Stimulated activated naive CD8-positive, alpha-beta T cell treated with anti-CD3 and anti-CD28 coated beads, Interleukin-15, amount 100 ng/mL, for 72 hours (primary cell): Measurements from ENCODE around the gene FKBP2.

Source experiments
- ATAC-seq: fragments of 150-1000 bp; cut with Tn5 transposase; 2 replicates; pipeline ENCODE4 v1.10.0; 2021; ENCODE audit warnings: mild to moderate bottlenecking, moderate library complexity
- DNase-seq, 2 donors: peaks; one replicate each; pipeline ENCODE4 v3.0.0; 2021 to 2022
- H3K27ac Mint-ChIP-seq, 2 donors: one replicate each; pipeline ENCODE4 v1.8.0; 2022; ENCODE audit warnings: mild to moderate bottlenecking in 2 of 2, mixed read lengths in 2 of 2, moderate library complexity in 2 of 2
- H3K27me3 Mint-ChIP-seq: one replicate; pipeline ENCODE4 v1.8.0; 2022; ENCODE audit warnings: mixed read lengths
- H3K4me1 Mint-ChIP-seq: one replicate; pipeline ENCODE4 v1.8.0; 2022; ENCODE audit warnings: mild to moderate bottlenecking, mixed read lengths
- H3K4me3 Mint-ChIP-seq, 2 donors: one replicate each; pipeline ENCODE4 v1.8.0; 2022; ENCODE audit warnings: mild to moderate bottlenecking in 2 of 2, mixed read lengths in 2 of 2, moderate library complexity in 1 of 2
- H3K9me3 Mint-ChIP-seq, 2 donors: one replicate each; pipeline ENCODE4 v1.8.0; 2022; ENCODE audit warnings: mixed read lengths in 2 of 2

FKBP2 gene

GRCh38 chr11:64240435-64241240 is at the start of gene FKBP2:
TSS of gene FKBP2 (plus strand) at chr11:64241095. CDS start at chr11:64242388, 1,293 bp downstream.
- peak within 1 kb of the TSS; percentile 82 to 93 for H3K4me3 Mint-ChIP-seq
- H3K27me3 Mint-ChIP-seq: no peaks in the 10 kb centered on the region
- H3K9me3 Mint-ChIP-seq: no peaks in the 10 kb centered on the region
- ATAC-seq (peak; percentile 71), DNase-seq (peak; percentile 99)
- H3K27ac Mint-ChIP-seq: peak within 1 kb of the TSS; percentile 92 to 97
- peaks cover 78% of the 10 kb centered on the region for H3K4me1 Mint-ChIP-seq

GRCh38 chr11:64192434-64192833 is 48.5 kb upstream of the FKBP2 start:
- Mint-ChIP-seq H3K4me3 (no peak overlapping the region), H3K27ac (no peak overlapping the region), H3K27me3 (no peaks in the 10 kb centered on the region), H3K9me3 (no peaks in the 10 kb centered on the region), H3K4me1 (peaks cover 56% of the 10 kb centered on the region)
- ATAC-seq: no peak
- DNase-seq: no peak

GRCh38 chr11:64196626-64197025 is 44.3 kb upstream of the FKBP2 start:
- Mint-ChIP-seq H3K27ac (peak overlapping the region in 1 of 2 donors; percentile 27), H3K4me1 (peaks cover 35% of the 10 kb centered on the region), H3K9me3 (no peaks in the 10 kb centered on the region), H3K4me3 (no peak overlapping the region), H3K27me3 (no peaks in the 10 kb centered on the region)
- ATAC-seq (no peak), DNase-seq (no peak)

DNA sequence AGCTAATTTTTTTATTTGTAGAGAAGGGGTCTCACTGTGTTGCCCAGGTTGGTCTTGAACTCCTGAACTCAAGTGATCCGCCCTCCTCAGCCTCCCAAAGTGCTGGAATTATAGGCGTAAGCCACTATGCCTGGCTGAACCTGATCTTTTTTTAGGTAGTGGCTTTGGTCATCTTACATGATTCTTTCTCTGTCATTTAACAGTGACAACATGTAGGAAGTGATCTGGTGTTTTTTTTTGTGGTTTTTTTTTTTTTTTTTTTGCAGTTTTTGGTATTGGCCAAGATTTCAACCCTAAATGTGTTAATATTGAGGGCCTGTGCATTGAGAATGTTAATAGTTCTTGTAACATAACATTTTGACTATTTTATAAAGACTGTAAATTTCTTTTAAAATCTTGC is 42.4 kb upstream of the FKBP2 start:
- Mint-ChIP-seq H3K9me3 (no peaks in the 10 kb centered on the region), H3K27ac (no peak overlapping the region), H3K4me3 (no peak overlapping the region), H3K27me3 (no peaks in the 10 kb centered on the region), H3K4me1 (peaks cover 34% of the 10 kb centered on the region)
- DNase-seq: no peak
- no peak for ATAC-seq

DNA sequence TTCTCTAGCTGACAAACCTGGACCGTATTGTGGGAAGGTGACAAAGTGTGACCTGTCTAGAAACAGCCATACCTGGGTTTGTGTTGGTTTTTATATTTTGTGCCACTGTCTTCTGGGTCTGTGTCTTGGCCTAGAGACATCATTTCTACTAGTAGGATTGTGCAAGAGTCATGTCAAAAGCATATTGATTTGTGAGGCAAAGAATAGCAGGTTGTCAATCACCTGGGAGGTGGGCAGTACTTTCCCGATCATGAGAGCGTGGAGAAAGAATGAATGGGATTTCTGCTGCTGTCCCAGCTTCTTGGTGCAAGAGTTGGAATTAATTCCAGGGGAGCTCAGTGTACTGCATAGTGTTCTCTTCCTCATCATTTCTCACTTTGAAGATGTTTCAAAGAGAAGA is 39.4 kb upstream of the FKBP2 start:
- Mint-ChIP-seq H3K4me3 (no peak overlapping the region), H3K27me3 (no peaks in the 10 kb centered on the region), H3K27ac (no peak overlapping the region), H3K9me3 (no peaks in the 10 kb centered on the region), H3K4me1 (peaks cover 55% of the 10 kb centered on the region)
- no peak for ATAC-seq
- no peak for DNase-seq

- DNase-seq: no peak
- peak overlapping the region; percentile 19 to 48 for H3K27ac Mint-ChIP-seq
- no peak for ATAC-seq
- H3K4me1 Mint-ChIP-seq: peaks cover 53% of the 10 kb centered on the region
- H3K27me3 Mint-ChIP-seq: no peaks in the 10 kb centered on the region
- H3K9me3 Mint-ChIP-seq: no peaks in the 10 kb centered on the region
- no peak overlapping the region for H3K4me3 Mint-ChIP-seq
Measured at GRCh38 chr11:64202992-64203391, 37.9 kb upstream of the FKBP2 start.

DNA sequence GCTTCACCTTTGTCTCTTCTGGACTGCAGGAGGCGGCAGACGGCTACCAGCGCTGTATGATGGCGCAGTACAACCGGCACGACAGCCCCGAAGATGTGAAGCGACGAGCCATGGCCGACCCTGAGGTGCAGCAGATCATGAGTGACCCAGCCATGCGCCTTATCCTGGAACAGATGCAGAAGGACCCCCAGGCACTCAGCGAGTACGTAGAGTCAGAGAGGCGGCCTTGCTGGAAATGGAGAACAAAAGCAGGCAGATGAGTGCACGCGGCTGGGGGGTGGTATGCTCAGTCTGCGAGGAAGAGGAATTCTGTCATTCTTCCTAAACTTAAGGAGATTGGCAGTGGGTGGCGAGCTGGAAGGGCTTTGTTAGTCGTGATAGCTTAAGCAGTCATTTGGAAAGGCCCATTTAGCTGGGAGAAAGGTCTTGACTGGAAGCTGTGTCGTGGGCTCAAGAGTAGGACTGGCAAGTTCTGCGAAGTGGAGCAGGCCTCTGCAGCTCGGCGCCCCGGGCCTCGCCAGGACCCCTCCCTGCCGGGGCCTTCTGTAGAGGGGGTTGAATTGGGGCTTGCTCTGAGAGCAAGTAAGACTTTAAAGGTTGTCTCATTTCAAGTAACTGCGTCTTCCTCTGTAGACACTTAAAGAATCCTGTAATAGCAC is 37.3 kb upstream of the FKBP2 start:
- Mint-ChIP-seq H3K27me3 (no peaks in the 10 kb centered on the region), H3K4me3 (no peak overlapping the region), H3K4me1 (peaks cover 59% of the 10 kb centered on the region), H3K9me3 (no peaks in the 10 kb centered on the region), H3K27ac (peak overlapping the region; percentile 19 to 85)
- ATAC-seq (no peak), DNase-seq (no peak)

DNA sequence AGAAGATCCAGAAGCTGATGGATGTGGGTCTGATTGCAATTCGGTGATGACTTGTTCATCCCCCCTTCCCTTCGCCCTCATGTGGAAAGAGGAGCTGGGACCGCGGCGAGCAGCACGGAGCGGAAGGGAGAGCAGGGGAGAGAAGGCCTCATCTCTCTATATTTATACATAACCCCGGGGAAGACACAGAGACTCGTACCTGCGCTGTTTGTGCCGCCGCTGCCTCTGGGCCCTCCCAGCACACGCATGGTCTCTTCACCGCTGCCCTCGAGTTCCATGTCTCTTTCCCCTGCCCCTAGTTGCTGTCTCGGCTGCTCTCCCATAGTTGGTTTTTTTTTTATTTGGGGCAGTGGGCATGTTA is 36.8 kb upstream of the FKBP2 start:
- no peak for DNase-seq
- H3K27ac Mint-ChIP-seq: peak overlapping the region; percentile 52 to 85
- no peak for ATAC-seq
- H3K4me3 Mint-ChIP-seq: no peak overlapping the region
- peaks cover 64% of the 10 kb centered on the region for H3K4me1 Mint-ChIP-seq
- H3K27me3 Mint-ChIP-seq: no peaks in the 10 kb centered on the region
- no peaks in the 10 kb centered on the region for H3K9me3 Mint-ChIP-seq

DNA sequence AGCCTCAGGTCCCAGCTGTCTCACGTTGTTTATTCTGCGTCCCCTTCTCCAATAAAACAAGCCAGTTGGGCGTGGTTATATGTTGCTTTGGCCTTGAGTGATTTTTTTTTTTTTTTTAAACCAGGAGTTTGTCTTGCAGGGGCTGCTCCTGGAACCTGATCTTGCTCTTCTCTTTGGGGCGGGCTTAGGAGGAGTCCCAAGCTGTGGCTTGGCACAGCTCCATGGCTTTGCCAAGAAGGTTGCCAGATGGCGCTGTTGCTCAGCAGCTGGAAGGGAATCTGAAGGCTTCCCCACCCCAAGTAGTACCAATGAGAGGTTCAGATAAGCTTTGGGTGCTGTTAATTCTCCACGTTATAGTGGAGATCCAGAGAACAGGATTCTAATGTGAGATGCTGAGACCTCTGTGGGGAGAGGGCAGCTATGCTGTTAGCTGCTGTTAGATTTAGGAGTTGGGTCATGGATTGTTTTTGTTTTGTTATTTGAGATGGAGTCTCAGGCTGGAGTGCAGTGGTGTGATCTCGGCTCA is 36.4 kb upstream of the FKBP2 start:
- H3K27me3 Mint-ChIP-seq: no peaks in the 10 kb centered on the region
- H3K9me3 Mint-ChIP-seq: no peaks in the 10 kb centered on the region
- H3K4me3 Mint-ChIP-seq: peak overlapping the region; percentile 66 to 91
- ATAC-seq: peak; percentile 24
- H3K4me1 Mint-ChIP-seq: peaks cover 68% of the 10 kb centered on the region
- H3K27ac Mint-ChIP-seq: peak overlapping the region; percentile 52 to 85
- peak; percentile 61 to 79 for DNase-seq

DNA sequence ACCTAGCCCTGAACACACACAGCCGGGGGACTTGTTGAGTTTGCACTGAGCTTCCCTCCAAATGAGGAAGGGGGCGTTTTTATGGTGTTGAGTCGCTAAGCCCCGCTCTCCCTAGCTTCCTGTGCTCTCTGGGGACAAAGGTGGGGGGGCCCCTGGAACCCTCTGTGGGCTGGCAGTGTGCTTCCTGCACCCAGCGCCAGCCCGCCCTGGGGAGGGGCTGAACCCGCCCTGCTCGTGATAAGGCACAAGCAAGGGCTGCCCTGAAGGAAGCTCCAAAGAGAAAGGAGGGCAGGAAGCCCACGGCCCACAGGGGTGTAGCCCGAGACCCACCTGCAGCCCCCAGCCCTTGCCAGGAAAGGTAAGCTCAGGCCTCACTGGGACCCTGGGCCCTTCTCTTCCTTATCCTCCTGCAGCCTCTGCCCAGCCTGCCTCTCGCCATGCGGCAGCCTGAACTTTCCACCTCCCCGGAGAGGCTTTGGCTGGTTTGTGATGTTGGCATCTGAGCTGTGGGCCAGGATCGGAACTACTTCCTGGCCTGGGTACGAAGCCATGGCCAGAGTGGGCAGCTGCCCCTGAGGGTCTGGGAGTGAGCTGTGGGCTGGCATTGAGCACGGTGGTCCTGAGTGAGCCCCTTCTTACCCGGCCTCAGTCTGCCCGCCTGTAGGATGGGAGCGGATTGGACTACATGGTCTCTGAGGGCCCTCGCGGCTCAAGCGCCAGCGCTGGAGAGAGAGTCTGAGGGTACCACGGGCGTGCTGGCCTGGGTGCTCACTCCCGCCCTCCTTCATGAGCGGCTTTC is 34.2 kb upstream of the FKBP2 start, which contains the start of gene FERMT3:
Gene FERMT3, plus strand, starts transcription at position 265 of the 799 bp plus-strand sequence. CDS start 644 bp downstream, outside the sequence.
- DNase-seq: peak; percentile 57 to 85
- Mint-ChIP-seq H3K27ac (peak within 1 kb of the TSS; percentile 97), H3K4me1 (peaks cover 77% of the 10 kb centered on the region), H3K4me3 (peak within 1 kb of the TSS; percentile 90 to 91), H3K9me3 (no peaks in the 10 kb centered on the region), H3K27me3 (no peaks in the 10 kb centered on the region)
- peak; percentile 75 for ATAC-seq

DNA sequence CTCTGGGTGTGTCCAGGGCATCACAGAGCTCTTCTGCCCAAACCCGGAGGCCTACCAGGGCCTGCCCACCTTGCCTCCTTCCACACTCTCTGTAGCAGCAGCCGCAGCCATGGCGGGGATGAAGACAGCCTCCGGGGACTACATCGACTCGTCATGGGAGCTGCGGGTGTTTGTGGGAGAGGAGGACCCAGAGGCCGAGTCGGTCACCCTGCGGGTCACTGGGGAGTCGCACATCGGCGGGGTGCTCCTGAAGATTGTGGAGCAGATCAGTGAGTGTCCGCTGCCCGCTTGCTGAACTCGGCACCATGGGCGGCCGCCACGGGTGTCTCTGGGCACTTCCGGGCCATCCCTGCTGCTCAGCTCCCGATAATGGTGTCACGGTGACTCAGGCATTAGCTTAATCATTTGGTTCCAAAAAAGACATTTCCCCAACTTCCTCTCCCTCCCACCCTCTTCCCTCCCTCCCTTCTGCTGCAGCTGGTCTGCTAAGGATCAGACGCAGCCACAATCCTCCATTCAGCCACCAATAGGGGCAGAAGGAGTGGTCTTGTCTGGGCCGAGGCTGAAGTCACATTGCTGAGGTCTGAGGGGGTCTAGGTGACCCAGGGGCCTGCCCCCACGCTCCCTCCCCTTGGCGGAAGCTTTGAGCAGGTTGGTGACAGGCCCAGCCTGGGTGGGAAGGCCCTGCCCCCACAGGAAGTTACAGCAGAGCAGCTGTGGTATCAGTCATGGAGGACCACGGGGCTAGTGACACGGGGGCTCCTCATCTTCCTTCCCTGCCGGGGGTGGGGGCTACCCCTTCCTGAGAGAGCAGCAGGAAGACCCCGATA is 33.4 kb upstream of the FKBP2 start:
- ATAC-seq: peak; percentile 88
- Mint-ChIP-seq H3K4me1 (peaks cover 85% of the 10 kb centered on the region), H3K27me3 (no peaks in the 10 kb centered on the region), H3K4me3 (peak overlapping the region; percentile 90 to 91), H3K9me3 (no peaks in the 10 kb centered on the region), H3K27ac (peak overlapping the region; percentile 97)
- peak; percentile 76 to 92 for DNase-seq

DNA sequence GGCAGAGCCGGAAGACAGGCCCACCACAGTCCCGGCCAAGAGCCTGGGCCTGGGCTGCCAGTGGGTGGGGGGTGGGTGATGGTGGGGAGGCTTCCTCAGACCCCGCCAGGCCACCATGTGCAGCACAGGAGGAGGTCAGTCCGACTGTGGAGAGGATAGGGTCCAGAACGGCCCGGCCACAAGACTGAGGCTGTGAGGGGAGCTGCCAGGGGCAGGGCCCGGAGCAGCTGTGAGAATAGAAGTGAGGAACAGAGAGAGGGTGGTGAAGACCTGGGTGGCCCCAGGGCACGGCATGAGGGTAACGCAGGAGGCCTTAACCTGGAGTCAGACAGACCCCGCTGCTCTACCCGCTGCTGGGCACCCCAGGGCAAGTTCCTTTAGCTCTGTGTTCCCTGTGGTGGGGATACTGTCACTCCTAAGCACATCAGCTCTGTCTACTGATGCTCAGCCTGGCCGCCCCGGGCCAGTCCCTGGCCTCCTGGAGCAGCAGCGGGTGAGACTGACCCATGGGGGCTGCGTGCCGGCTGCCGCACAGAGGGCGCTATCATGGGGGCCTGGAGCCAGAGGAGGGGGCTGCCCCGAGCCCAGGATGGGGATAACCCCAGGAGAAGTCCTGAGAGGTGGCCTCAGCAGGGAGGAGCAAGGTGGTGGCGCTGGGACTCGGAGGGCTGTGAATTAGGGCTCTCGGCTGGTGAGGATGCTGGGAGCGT is 32.7 kb upstream of the FKBP2 start:
- DNase-seq (no peak), ATAC-seq (peak; percentile 3)
- no peaks in the 10 kb centered on the region for H3K27me3 Mint-ChIP-seq
- H3K4me1 Mint-ChIP-seq: peaks cover 85% of the 10 kb centered on the region
- H3K4me3 Mint-ChIP-seq: peak overlapping the region; percentile 90 to 91
- peak overlapping the region; percentile 97 for H3K27ac Mint-ChIP-seq
- no peaks in the 10 kb centered on the region for H3K9me3 Mint-ChIP-seq

DNA sequence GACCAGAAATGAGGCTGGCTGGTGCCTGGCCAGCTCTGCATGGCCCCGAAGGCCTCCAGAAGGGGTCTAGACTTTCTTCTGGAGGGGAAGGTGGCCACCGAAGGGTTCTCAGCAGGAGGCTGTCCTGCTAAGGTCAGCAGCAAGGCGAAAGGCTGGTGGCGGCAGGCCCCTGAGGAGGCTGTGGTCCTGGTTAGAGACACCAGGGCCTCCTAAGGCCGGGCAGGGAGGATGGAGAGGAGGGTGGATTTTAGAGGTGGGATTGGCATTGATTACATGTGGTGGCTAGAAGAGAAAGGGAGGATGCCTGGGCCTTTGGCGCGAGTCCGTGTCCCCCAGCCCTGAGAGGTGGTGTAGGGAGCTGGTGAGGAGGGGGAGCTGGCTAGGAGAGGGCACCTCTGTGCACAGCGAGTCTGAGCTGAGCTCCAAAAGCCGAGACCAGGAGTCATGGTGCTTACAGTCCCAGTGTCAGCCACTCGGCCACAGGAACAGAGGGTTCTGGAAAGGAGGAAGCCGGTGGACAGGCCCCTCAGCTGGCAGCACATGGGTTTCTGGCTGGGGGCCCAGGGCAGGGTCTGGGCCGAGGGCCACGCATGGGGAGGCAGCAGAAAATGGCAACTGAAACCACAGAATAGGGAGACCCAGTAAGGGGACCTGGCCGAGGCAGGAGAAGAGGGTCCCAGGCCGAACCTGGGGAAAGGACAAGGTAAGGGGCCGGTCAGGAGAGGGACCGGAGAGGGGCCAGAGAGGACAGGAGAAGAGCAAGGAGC is 31.9 kb upstream of the FKBP2 start:
- H3K4me3 Mint-ChIP-seq: peak overlapping the region; percentile 90 to 91
- peak overlapping the region; percentile 87 to 97 for H3K27ac Mint-ChIP-seq
- H3K27me3 Mint-ChIP-seq: no peaks in the 10 kb centered on the region
- H3K9me3 Mint-ChIP-seq: no peaks in the 10 kb centered on the region
- DNase-seq: no peak
- peaks cover 83% of the 10 kb centered on the region for H3K4me1 Mint-ChIP-seq
- ATAC-seq: no peak

- Mint-ChIP-seq H3K4me3 (peak overlapping the region in 1 of 2 donors; percentile 90), H3K4me1 (peaks cover 83% of the 10 kb centered on the region), H3K27ac (peak overlapping the region in 1 of 2 donors; percentile 87)
Measured at GRCh38 chr11:64209563-64209843, 31.4 kb upstream of the FKBP2 start.

More at GRCh38 chr11:64209563-64209843, 31.4 kb upstream of the FKBP2 start:
- no peaks in the 10 kb centered on the region for H3K27me3 Mint-ChIP-seq
- DNase-seq: no peak
- no peaks in the 10 kb centered on the region for H3K9me3 Mint-ChIP-seq
- no peak for ATAC-seq
